Measurements from ENCODE around the gene CIAO2A.

DNA sequence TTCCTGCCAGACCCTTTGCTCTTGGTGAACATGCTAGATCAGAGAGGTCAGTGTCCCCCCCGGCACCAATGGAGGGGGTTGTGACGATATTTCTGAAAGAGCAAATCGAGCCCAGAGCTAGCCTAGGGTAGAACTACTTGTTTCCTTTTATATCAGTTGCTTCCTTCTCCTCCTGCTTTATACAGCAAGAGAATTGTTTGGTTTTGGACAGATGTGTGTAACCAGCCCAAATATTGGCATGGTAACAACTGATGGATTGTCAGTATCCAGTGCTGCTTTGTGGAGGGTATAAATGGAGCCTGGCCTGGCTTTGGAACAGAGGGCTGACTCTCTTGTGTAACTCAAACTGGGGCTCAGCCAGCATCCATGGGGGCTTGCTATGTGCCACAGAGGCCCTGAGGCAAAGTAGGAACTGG lies 29.3 kb upstream of the CIAO2A start:
- TF ChIP-seq POLR2AphosphoS5 (IDR thresholded peaks at IDR 0.05; ENCODE audit: low read depth) (no peak), GABPA (IDR thresholded peaks at IDR 0.05; ENCODE audit: low read depth) (no peak)
- TF ChIP-seq, protein P1, sequence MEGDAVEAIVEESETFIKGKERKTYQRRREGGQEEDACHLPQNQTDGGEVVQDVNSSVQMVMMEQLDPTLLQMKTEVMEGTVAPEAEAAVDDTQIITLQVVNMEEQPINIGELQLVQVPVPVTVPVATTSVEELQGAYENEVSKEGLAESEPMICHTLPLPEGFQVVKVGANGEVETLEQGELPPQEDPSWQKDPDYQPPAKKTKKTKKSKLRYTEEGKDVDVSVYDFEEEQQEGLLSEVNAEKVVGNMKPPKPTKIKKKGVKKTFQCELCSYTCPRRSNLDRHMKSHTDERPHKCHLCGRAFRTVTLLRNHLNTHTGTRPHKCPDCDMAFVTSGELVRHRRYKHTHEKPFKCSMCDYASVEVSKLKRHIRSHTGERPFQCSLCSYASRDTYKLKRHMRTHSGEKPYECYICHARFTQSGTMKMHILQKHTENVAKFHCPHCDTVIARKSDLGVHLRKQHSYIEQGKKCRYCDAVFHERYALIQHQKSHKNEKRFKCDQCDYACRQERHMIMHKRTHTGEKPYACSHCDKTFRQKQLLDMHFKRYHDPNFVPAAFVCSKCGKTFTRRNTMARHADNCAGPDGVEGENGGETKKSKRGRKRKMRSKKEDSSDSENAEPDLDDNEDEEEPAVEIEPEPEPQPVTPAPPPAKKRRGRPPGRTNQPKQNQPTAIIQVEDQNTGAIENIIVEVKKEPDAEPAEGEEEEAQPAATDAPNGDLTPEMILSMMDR (IDR thresholded peaks at IDR 0.05; ENCODE audit: insufficient read depth, low read length): no peak
- TF ChIP-seq, protein P2, sequence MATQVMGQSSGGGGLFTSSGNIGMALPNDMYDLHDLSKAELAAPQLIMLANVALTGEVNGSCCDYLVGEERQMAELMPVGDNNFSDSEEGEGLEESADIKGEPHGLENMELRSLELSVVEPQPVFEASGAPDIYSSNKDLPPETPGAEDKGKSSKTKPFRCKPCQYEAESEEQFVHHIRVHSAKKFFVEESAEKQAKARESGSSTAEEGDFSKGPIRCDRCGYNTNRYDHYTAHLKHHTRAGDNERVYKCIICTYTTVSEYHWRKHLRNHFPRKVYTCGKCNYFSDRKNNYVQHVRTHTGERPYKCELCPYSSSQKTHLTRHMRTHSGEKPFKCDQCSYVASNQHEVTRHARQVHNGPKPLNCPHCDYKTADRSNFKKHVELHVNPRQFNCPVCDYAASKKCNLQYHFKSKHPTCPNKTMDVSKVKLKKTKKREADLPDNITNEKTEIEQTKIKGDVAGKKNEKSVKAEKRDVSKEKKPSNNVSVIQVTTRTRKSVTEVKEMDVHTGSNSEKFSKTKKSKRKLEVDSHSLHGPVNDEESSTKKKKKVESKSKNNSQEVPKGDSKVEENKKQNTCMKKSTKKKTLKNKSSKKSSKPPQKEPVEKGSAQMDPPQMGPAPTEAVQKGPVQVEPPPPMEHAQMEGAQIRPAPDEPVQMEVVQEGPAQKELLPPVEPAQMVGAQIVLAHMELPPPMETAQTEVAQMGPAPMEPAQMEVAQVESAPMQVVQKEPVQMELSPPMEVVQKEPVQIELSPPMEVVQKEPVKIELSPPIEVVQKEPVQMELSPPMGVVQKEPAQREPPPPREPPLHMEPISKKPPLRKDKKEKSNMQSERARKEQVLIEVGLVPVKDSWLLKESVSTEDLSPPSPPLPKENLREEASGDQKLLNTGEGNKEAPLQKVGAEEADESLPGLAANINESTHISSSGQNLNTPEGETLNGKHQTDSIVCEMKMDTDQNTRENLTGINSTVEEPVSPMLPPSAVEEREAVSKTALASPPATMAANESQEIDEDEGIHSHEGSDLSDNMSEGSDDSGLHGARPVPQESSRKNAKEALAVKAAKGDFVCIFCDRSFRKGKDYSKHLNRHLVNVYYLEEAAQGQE (IDR thresholded peaks at IDR 0.05; ENCODE audit: insufficient replicate concordance, low read depth): no peak
